RKO (cell line): Measurements from ENCODE around the gene MTTP.

Experiments used
- DNase-seq: peaks from one replicate; pipeline ENCODE4 v3.0.0-alpha.2; 2016; ENCODE audit warnings: low spot score

The MTTP gene

DNA sequence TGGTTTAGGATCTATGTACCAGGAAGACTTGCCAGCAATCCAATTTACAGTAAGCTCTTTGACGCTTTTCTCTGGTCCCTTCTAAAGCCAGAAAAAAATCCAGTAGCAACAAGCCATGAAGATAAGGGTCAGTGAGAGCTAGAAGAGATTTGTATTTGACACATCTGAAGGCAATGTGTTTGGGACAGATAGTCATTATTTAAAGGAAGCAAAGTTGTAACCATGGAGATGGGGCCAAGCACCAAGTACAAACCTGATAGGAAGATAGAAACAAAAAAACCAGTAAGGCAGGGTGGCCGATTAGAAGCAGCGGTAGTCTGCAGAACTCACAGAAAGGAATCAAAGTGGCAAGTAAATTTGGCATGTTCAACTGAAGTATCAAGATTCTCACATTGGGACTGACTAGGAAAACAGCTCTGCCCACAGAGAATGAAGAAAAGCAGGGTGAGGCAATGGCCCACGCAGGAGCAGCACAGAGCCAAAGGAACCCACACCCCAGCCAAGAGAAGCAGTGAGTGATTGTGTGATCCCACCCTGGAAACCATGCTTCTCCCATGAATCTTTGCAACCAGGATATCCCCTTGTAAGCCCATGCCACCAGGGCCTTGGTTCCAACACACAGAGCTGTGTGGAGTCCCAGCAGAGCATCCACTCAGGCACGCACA is 95.9 kb downstream of the MTTP start:
- DNase-seq: no peak
